ENCODE data around the gene EPB41L4B. TPM values are rescaled to one million over a fixed set of nuclear protein-coding genes. Genes with fewer than 3 reads are reported as not detected.

Gene EPB41L4B
- total RNA-seq, 1 donor from 2014 or later = 0.41 TPM

- no peaks in the 10 kb centered on the region for H3K9me3 Mint-ChIP-seq (ENCODE audit: unreplicated experiment)
- peaks cover 5% of the 10 kb centered on the region for H3K27me3 Mint-ChIP-seq (ENCODE audit: unreplicated experiment)
- DNase-seq (ENCODE audit: low spot score) = no peak
- TF ChIP-seq CTCF (IDR thresholded peaks at IDR 0.05; ENCODE audit: unreplicated experiment) = no peak
- H3K36me3 Mint-ChIP-seq (ENCODE audit: low read depth, unreplicated experiment) = peaks cover 10% of the 10 kb centered on the region
- H3K4me1 Mint-ChIP-seq (ENCODE audit: unreplicated experiment) = peaks cover 11% of the 10 kb centered on the region
- no peak overlapping the region for H3K4me3 Mint-ChIP-seq (ENCODE audit: unreplicated experiment)
- no peak overlapping the region for H3K27ac Mint-ChIP-seq (ENCODE audit: unreplicated experiment)
These were observed 79.7 kb downstream of the EPB41L4B start for GRCh38 chr9:109241207-109241606.

GRCh38 chr9:109239240-109239639 lies 81.6 kb downstream of the EPB41L4B start:
- Mint-ChIP-seq H3K4me3 (ENCODE audit: unreplicated experiment) (no peak overlapping the region), H3K27ac (ENCODE audit: unreplicated experiment) (no peak overlapping the region), H3K36me3 (ENCODE audit: low read depth, unreplicated experiment) (peaks cover 10% of the 10 kb centered on the region), H3K9me3 (ENCODE audit: unreplicated experiment) (no peaks in the 10 kb centered on the region), H3K27me3 (ENCODE audit: unreplicated experiment) (peaks cover 5% of the 10 kb centered on the region), H3K4me1 (ENCODE audit: unreplicated experiment) (no peaks in the 10 kb centered on the region)
- no peak for TF ChIP-seq CTCF (IDR thresholded peaks at IDR 0.05; ENCODE audit: unreplicated experiment)
- DNase-seq (ENCODE audit: low spot score) = no peak

GRCh38 chr9:109238655-109239054 lies 82.2 kb downstream of the EPB41L4B start:
- no peak overlapping the region for H3K4me3 Mint-ChIP-seq (ENCODE audit: unreplicated experiment)
- H3K4me1 Mint-ChIP-seq (ENCODE audit: unreplicated experiment) = no peaks in the 10 kb centered on the region
- peaks cover 4% of the 10 kb centered on the region for H3K27me3 Mint-ChIP-seq (ENCODE audit: unreplicated experiment)
- H3K27ac Mint-ChIP-seq (ENCODE audit: unreplicated experiment) = no peak overlapping the region
- H3K36me3 Mint-ChIP-seq (ENCODE audit: low read depth, unreplicated experiment) = peaks cover 10% of the 10 kb centered on the region
- no peak for TF ChIP-seq CTCF (IDR thresholded peaks at IDR 0.05; ENCODE audit: unreplicated experiment)
- no peak for DNase-seq (ENCODE audit: low spot score)
- no peaks in the 10 kb centered on the region for H3K9me3 Mint-ChIP-seq (ENCODE audit: unreplicated experiment)

GRCh38 chr9:109238125-109238524 lies 82.7 kb downstream of the EPB41L4B start:
- no peak for DNase-seq (ENCODE audit: low spot score)
- Mint-ChIP-seq H3K27me3 (ENCODE audit: unreplicated experiment) (peaks cover 4% of the 10 kb centered on the region), H3K27ac (ENCODE audit: unreplicated experiment) (no peak overlapping the region), H3K4me3 (ENCODE audit: unreplicated experiment) (no peak overlapping the region), H3K4me1 (ENCODE audit: unreplicated experiment) (no peaks in the 10 kb centered on the region), H3K9me3 (ENCODE audit: unreplicated experiment) (no peaks in the 10 kb centered on the region), H3K36me3 (ENCODE audit: low read depth, unreplicated experiment) (peaks cover 10% of the 10 kb centered on the region)
- no peak for TF ChIP-seq CTCF (IDR thresholded peaks at IDR 0.05; ENCODE audit: unreplicated experiment)

- Mint-ChIP-seq H3K27ac (ENCODE audit: unreplicated experiment) (no peak overlapping the region), H3K4me3 (ENCODE audit: unreplicated experiment) (no peak overlapping the region), H3K9me3 (ENCODE audit: unreplicated experiment) (no peaks in the 10 kb centered on the region), H3K27me3 (ENCODE audit: unreplicated experiment) (peaks cover 1% of the 10 kb centered on the region), H3K4me1 (ENCODE audit: unreplicated experiment) (no peaks in the 10 kb centered on the region), H3K36me3 (ENCODE audit: low read depth, unreplicated experiment) (peaks cover 4% of the 10 kb centered on the region)
- no peak for TF ChIP-seq CTCF (IDR thresholded peaks at IDR 0.05; ENCODE audit: unreplicated experiment)
- DNase-seq (ENCODE audit: low spot score) = no peak
These were observed 88.2 kb downstream of the EPB41L4B start for GRCh38 chr9:109232449-109233237.
